Gastroesophageal sphincter (tissue), 4 donors: Measurements from ENCODE around the gene PDX1. TPM values are rescaled to one million over a fixed set of nuclear protein-coding genes. Genes with fewer than 3 reads are reported as not detected.
"Not testable (repeated sequence)": the region's sequence is repeated elsewhere in the genome, so short reads cannot be mapped to it uniquely, and the experiment has no call there.

Experiments
- ATAC-seq: fragments of 150-250 bp; one replicate; pipeline ENCODE4 v1.9.1; 2016; ENCODE audit warnings: mild to moderate bottlenecking, moderate library complexity
- H3K27ac ChIP-seq, 4 donors: fragments of 200-600 bp; sonication (generic) in 3 of 4; 1 replicate in 3 of 4; 2 replicates in 1 of 4; pipeline ENCODE4 v1.5.1; 2016 to 2019
- H3K27me3 ChIP-seq: fragments of 200-600 bp; sonication (generic); one replicate; pipeline ENCODE4 v1.5.1; 2019
- H3K36me3 ChIP-seq, 2 donors: fragments of 200-600 bp; sonication (generic); one replicate each; pipeline ENCODE4 v1.5.1; 2019; ENCODE audit warnings: control low read depth in 1 of 2
- H3K4me1 ChIP-seq, 3 donors: fragments of 200-600 bp; sonication (generic); 1 replicate in 2 of 3; 2 replicates in 1 of 3; pipeline ENCODE4 v1.5.1; 2016 to 2019; ENCODE audit warnings: control low read depth in 2 of 3
- H3K4me3 ChIP-seq, 2 donors: fragments of 200-600 bp; sonication (generic); one replicate each; pipeline ENCODE4 v1.5.1; 2019; ENCODE audit warnings: mild to moderate bottlenecking in 1 of 2, moderate library complexity in 1 of 2
- H3K9me3 ChIP-seq, 3 donors: fragments of 200-600 bp; sonication (generic); one replicate each; pipeline ENCODE4 v1.5.1; 2017 to 2019; ENCODE audit warnings: control low read depth in 2 of 3
- CTCF ChIP-seq, 4 experiments: fragments of 200-600 bp in 2 of 4; fragments of 450-650 bp in 2 of 4; sonication (generic) in 1 of 4; IDR thresholded peaks; one replicate each; pipeline ENCODE4 v1.5.1; 2017 to 2019; ENCODE audit warnings: antibody characterized with exemption in 4 of 4, mild to moderate bottlenecking in 2 of 4, moderate library complexity in 2 of 4
- EP300 ChIP-seq: sonication (generic); formaldehyde crosslinking; IDR thresholded peaks from one replicate; pipeline ENCODE4 v1.6.1; 2017; ENCODE audit warnings: antibody characterized with exemption, mild to moderate bottlenecking
- POLR2A ChIP-seq, 2 donors: fragments of 450-650 bp; IDR thresholded peaks; one replicate each; pipeline ENCODE4 v1.6.1; 2017; ENCODE audit warnings: antibody characterized with exemption in 2 of 2, mild to moderate bottlenecking in 2 of 2, moderate library complexity in 1 of 2
- POLR2AphosphoS5 ChIP-seq: sonication (generic); formaldehyde crosslinking; IDR thresholded peaks from one replicate; pipeline ENCODE4 v1.6.1; 2017; ENCODE audit warnings: antibody characterized with exemption
- WGBS, 2 donors: methylation state at CpG; one replicate each; pipeline ENCODE4 v1.1.5; 2018; ENCODE audit warnings: low coverage in 1 of 2; 5-methylcytosine and 5-hydroxymethylcytosine counted together
- total RNA-seq, 4 donors: library from RNA; depleted of rRNA; stranded (reverse); fragments of >200 nt; gene quantifications; one replicate each; pipeline ENCODE4 v1.1.0, GENCODE V29; 2016

Gene PDX1
- total RNA-seq, 4 donors from 2014 or later: not detected

- 71 to 100% methylated on average over 1 to 3 of the region's 3 CpGs for WGBS, 2 donors
- no peak for ATAC-seq
Measured at GRCh38 chr13:27963491-27963890, 43.7 kb downstream of the PDX1 start.

GRCh38 chr13:27964206-27964605 is 44.4 kb downstream of the PDX1 start:
- WGBS, 2 donors: 81% methylated on average over 3 of the region's 13 CpGs; no CpG with 5 or more reads in 1 of the 2 donors
- Histone ChIP-seq H3K27me3 (peaks cover 100% of the 10 kb centered on the region), H3K4me1 (peaks cover 0 to 58% (median 23%) of the 10 kb centered on the region in 3 donors)
- not testable (repeated sequence) for H3K9me3 ChIP-seq, ATAC-seq, H3K4me3 ChIP-seq, H3K36me3 ChIP-seq, H3K27ac ChIP-seq

More at GRCh38 chr13:27963491-27963890, 43.7 kb downstream of the PDX1 start:
- H3K27me3 ChIP-seq: peaks cover 100% of the 10 kb centered on the region
- H3K4me3 ChIP-seq: no peak overlapping the region
- no peaks in the 10 kb centered on the region for H3K9me3 ChIP-seq
- peaks cover 0 to 51% (median 23%) of the 10 kb centered on the region in 3 donors for H3K4me1 ChIP-seq
- TF ChIP-seq CTCF (IDR thresholded peaks at IDR 0.05) (no peak), EP300 (no peak), POLR2AphosphoS5 (no peak), POLR2A (IDR thresholded peaks at IDR 0.05) (no peak)
- H3K36me3 ChIP-seq: no peaks in the 10 kb centered on the region
- no peak overlapping the region for H3K27ac ChIP-seq

GRCh38 chr13:27964741-27965323 is 45.0 kb downstream of the PDX1 start:
- TF ChIP-seq EP300: no peak
- TF ChIP-seq POLR2AphosphoS5: no peak
- TF ChIP-seq POLR2A (IDR thresholded peaks at IDR 0.05): no peak
- no peak for TF ChIP-seq CTCF (IDR thresholded peaks at IDR 0.05)
- H3K27me3 ChIP-seq: peaks cover 100% of the 10 kb centered on the region
- no peaks in the 10 kb centered on the region for H3K9me3 ChIP-seq
- H3K4me3 ChIP-seq: no peak overlapping the region
- ATAC-seq: no peak
- no peak overlapping the region for H3K27ac ChIP-seq
- H3K36me3 ChIP-seq: no peaks in the 10 kb centered on the region
- H3K4me1 ChIP-seq: peaks cover 0 to 55% (median 23%) of the 10 kb centered on the region in 3 donors
- WGBS, 2 donors: 14 to 16% methylated on average over 4 to 5 of the region's 15 CpGs

- peaks cover 100% of the 10 kb centered on the region for H3K27me3 ChIP-seq
- H3K4me1 ChIP-seq: peaks cover 0 to 53% (median 19%) of the 10 kb centered on the region in 3 donors
- TF ChIP-seq POLR2A (IDR thresholded peaks at IDR 0.05): no peak
- no peak for TF ChIP-seq EP300
- TF ChIP-seq CTCF (IDR thresholded peaks at IDR 0.05): no peak
- no peak for TF ChIP-seq POLR2AphosphoS5
Measured at GRCh38 chr13:27965343-27965739, 45.5 kb downstream of the PDX1 start.

GRCh38 chr13:27965740-27966640 is 46.2 kb downstream of the PDX1 start:
- Histone ChIP-seq H3K27me3 (peaks cover 100% of the 10 kb centered on the region), H3K27ac (no peak overlapping the region), H3K36me3 (no peaks in the 10 kb centered on the region), H3K9me3 (no peaks in the 10 kb centered on the region), H3K4me1 (peaks cover 0 to 48% (median 13%) of the 10 kb centered on the region in 3 donors), H3K4me3 (no peak overlapping the region)
- ATAC-seq: no peak
- WGBS, 2 donors: 0 to 40% methylated on average over 1 of the region's 45 CpGs
- TF ChIP-seq POLR2A (IDR thresholded peaks at IDR 0.05) (no peak), CTCF (IDR thresholded peaks at IDR 0.05) (no peak), POLR2AphosphoS5 (no peak), EP300 (no peak)

More at GRCh38 chr13:27965343-27965739, 45.5 kb downstream of the PDX1 start:
- Histone ChIP-seq H3K4me3 (no peak overlapping the region), H3K9me3 (no peaks in the 10 kb centered on the region), H3K27ac (no peak overlapping the region), H3K36me3 (no peaks in the 10 kb centered on the region)
- no peak for ATAC-seq
- WGBS, 2 donors: 52 to 62% methylated on average over 6 to 7 of the region's 7 CpGs
